Central memory CD8-positive, alpha-beta T cell (primary cell): Measurements from ENCODE around the gene DAND5.
"Not testable (repeated sequence)": the region's sequence is repeated elsewhere in the genome, so short reads cannot be mapped to it uniquely, and the experiment has no call there.

Source experiments
- ATAC-seq: fragments of 150-1000 bp; cut with Tn5 transposase; replicated peaks from 2 replicates; pipeline ENCODE4 v1.10.0; 2022; ENCODE audit warnings: mild to moderate bottlenecking, moderate FRiP score, moderate number of reproducible peaks; ENCODE audit not compliant: poor library complexity, severe bottlenecking; ENCODE audit errors: extremely low read depth
- DNase-seq, 2 donors: peaks; one replicate each; pipeline ENCODE4 v3.0.0; 2021; ENCODE audit warnings: low spot score in 2 of 2
- H3K27ac Mint-ChIP-seq: one replicate; pipeline ENCODE4 v1.8.0; 2022; ENCODE audit warnings: low read depth, mild to moderate bottlenecking, moderate library complexity, mixed read lengths
- H3K27me3 Mint-ChIP-seq: one replicate; pipeline ENCODE4 v1.8.0; 2022; ENCODE audit warnings: mixed read lengths
- H3K36me3 Mint-ChIP-seq: one replicate; pipeline ENCODE4 v1.8.0; 2022; ENCODE audit warnings: mild to moderate bottlenecking, moderate library complexity, mixed read lengths; ENCODE audit not compliant: insufficient read depth
- H3K4me1 Mint-ChIP-seq: one replicate; pipeline ENCODE4 v1.8.0; 2022; ENCODE audit warnings: mixed read lengths
- H3K4me3 Mint-ChIP-seq: one replicate; pipeline ENCODE4 v1.8.0; 2022; ENCODE audit warnings: mild to moderate bottlenecking, moderate library complexity, mixed read lengths
- H3K9me3 Mint-ChIP-seq: one replicate; pipeline ENCODE4 v1.8.0; 2022; ENCODE audit warnings: mixed read lengths

The DAND5 gene

GRCh38 chr19:12948612-12949362, 20.6 kb upstream of the DAND5 start:
- no peaks in the 10 kb centered on the region for H3K27me3 Mint-ChIP-seq
- no peak overlapping the region for H3K4me3 Mint-ChIP-seq
- no peak for DNase-seq
- no peak overlapping the region for H3K27ac Mint-ChIP-seq
- peaks cover 65% of the 10 kb centered on the region for H3K36me3 Mint-ChIP-seq
- ATAC-seq: no peak
- no peaks in the 10 kb centered on the region for H3K9me3 Mint-ChIP-seq
- peaks cover 26% of the 10 kb centered on the region for H3K4me1 Mint-ChIP-seq

DNA sequence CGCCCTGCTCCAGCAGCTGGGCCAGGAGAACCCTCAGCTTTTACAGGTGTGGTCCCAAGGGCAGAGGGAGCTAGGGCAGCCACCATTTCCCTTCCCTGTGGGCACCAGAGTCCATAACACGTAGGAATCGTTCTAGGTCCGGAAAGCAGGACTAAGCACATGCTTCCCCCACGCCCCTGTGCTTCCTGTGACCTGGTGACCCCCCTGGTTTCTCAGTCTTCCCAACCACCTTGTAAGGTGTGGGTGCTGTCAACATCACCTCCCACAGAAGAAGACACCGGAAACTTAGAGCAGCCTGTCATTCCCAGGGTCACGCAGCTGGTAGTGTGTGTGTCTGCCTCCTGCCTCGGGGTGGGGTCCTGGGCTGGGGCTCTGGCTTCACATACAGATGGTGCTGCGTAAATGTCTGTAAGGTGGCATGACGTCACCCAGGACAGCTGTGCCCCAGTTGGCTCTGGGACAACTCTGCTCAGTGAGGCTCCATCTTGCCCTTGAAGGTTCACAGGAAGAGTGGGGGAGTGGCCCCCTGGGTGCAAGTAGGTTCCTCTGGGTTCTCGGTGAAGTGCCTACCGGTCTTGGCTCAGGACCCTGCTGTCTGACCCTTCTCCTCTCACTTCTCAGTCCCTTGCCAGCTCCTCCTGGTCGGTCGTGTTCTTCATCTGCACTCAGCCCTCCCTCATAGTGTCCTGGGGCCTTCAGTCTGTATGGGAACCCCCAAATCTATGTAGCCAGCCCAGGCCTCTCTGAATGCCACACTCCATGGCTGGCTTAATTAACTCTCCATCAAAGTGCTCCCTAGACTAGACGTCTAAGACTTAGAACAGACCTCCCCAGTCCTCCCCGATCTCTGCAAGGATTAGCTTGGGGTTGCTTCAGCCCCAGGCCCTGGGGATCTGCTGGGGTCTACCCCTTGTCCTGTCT, 19.8 kb upstream of the DAND5 start:
- H3K27ac Mint-ChIP-seq: peak overlapping the region; percentile 74
- no peak for DNase-seq

GRCh38 chr19:12952050-12952449, 17.3 kb upstream of the DAND5 start:
- peaks cover 47% of the 10 kb centered on the region for H3K36me3 Mint-ChIP-seq
- peaks cover 32% of the 10 kb centered on the region for H3K4me1 Mint-ChIP-seq
- not testable (repeated sequence) for H3K27ac Mint-ChIP-seq, DNase-seq, ATAC-seq, H3K9me3 Mint-ChIP-seq, H3K4me3 Mint-ChIP-seq, H3K27me3 Mint-ChIP-seq

More for the DNA sequence above, 19.8 kb upstream of the DAND5 start:
- peaks cover 27% of the 10 kb centered on the region for H3K4me1 Mint-ChIP-seq
- ATAC-seq: no peak
- peaks cover 61% of the 10 kb centered on the region for H3K36me3 Mint-ChIP-seq
- H3K4me3 Mint-ChIP-seq: no peak overlapping the region
- H3K27me3 Mint-ChIP-seq: no peaks in the 10 kb centered on the region
- no peaks in the 10 kb centered on the region for H3K9me3 Mint-ChIP-seq

DNA sequence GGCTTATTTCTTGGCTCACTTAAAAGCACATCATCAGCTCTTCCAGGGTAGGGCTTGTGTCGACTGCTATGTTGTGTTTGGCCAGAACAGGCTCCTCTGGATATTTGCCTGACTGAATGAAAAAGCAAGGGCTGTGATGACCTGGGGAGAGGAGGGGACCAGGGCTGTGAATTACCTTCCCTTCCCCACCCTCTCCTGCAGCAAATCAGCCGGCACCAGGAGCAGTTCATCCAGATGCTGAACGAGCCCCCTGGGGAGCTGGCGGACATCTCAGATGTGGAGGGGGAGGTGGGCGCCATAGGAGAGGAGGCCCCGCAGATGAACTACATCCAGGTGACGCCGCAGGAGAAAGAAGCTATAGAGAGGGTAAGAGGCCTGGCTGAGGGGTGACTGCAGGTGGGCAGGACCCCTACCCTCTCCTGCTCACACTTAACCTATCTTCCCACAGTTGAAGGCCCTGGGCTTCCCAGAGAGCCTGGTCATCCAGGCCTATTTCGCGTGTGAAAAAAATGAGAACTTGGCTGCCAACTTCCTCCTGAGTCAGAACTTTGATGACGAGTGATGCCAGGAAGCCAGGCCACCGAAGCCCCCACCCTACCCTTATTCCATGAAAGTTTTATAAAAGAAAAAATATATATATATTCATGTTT, 16.8 kb upstream of the DAND5 start:
- no peaks in the 10 kb centered on the region for H3K27me3 Mint-ChIP-seq
- peaks cover 45% of the 10 kb centered on the region for H3K36me3 Mint-ChIP-seq
- ATAC-seq (no peak), DNase-seq (no peak)
- H3K9me3 Mint-ChIP-seq: no peaks in the 10 kb centered on the region
- H3K27ac Mint-ChIP-seq: no peak overlapping the region
- no peak overlapping the region for H3K4me3 Mint-ChIP-seq
- peaks cover 32% of the 10 kb centered on the region for H3K4me1 Mint-ChIP-seq

GRCh38 chr19:12953138-12953798, 16.1 kb upstream of the DAND5 start:
- ATAC-seq: no peak
- Mint-ChIP-seq H3K4me3 (no peak overlapping the region), H3K4me1 (peaks cover 32% of the 10 kb centered on the region), H3K9me3 (no peaks in the 10 kb centered on the region), H3K27ac (no peak overlapping the region), H3K36me3 (peaks cover 41% of the 10 kb centered on the region), H3K27me3 (no peaks in the 10 kb centered on the region)
- DNase-seq: no peak

DNA sequence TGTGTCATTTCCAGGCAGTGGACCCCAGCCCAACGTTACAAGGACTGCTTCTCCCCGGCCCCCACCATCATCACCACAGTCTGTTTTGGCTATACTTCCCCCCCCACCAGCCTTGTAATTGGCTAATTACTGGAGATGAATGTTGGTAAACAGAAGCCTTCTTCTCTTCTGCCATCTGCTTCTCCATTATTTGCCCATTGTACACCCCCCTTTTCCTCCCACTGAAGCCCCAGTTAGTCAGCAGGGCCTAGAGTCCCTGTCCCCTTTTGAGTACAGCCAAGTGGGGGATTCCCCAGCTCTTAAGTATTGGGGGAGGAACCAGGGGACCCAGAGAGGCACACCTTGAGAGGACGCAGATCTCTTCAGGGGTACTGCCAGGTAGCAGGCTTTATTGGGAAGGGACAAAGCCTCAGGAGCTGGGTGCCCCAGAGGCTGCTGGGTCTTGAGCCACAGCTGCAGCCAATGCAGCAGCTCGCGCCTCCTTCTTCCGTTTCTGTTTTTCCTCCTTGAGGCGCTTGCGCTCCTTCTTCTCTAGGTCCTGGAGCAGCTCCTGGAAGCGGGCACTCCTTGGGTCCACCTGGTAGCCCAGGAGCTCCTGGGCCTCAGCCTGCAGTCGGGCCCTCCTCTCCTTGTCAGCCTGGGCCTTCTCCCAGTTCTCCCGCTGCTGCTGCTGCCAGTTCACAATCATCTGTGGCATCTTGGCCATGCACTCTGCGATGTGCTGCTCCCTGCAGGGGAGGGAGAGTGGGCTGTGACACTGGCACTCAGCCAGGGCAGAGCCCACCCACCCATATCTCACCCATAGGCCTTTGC, 15.4 kb upstream of the DAND5 start:
- Mint-ChIP-seq H3K27ac (peak overlapping the region; percentile 83), H3K36me3 (peaks cover 40% of the 10 kb centered on the region), H3K9me3 (no peaks in the 10 kb centered on the region), H3K27me3 (no peaks in the 10 kb centered on the region), H3K4me3 (no peak overlapping the region), H3K4me1 (peaks cover 32% of the 10 kb centered on the region)
- no peak for DNase-seq
- ATAC-seq: no peak

GRCh38 chr19:12954612-12954962, 14.8 kb upstream of the DAND5 start:
- ATAC-seq (no peak), DNase-seq (no peak)
- no peaks in the 10 kb centered on the region for H3K9me3 Mint-ChIP-seq
- peaks cover 40% of the 10 kb centered on the region for H3K36me3 Mint-ChIP-seq
- peaks cover 32% of the 10 kb centered on the region for H3K4me1 Mint-ChIP-seq
- H3K27me3 Mint-ChIP-seq: no peaks in the 10 kb centered on the region
- peak overlapping the region; percentile 83 for H3K27ac Mint-ChIP-seq
- H3K4me3 Mint-ChIP-seq: no peak overlapping the region

DNA sequence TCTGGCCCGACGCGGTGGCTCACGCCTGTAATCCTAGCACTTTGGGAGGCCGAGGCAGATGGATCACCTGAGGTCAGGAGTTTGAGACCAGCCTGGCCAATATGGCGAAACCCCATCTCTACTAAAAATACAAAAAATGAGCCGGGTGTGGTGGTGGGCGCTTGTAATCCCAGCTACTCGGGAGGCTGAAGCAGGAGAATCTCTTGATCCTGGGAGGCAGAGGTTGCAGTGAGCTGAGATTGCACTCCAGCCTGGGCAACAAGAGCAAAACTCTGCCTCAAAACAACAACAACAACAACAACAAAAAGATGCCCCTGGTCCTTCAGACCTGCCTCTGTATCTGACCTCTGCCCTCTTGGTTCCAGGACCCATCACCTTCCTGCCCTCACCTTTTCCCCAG, 13.8 kb upstream of the DAND5 start:
- ATAC-seq, H3K9me3 Mint-ChIP-seq, DNase-seq, H3K27me3 Mint-ChIP-seq: not testable (repeated sequence)
- Mint-ChIP-seq H3K4me1 (peaks cover 25% of the 10 kb centered on the region), H3K27ac (peak overlapping the region; percentile 74), H3K36me3 (peaks cover 34% of the 10 kb centered on the region), H3K4me3 (peak overlapping the region; percentile 81)

DNA sequence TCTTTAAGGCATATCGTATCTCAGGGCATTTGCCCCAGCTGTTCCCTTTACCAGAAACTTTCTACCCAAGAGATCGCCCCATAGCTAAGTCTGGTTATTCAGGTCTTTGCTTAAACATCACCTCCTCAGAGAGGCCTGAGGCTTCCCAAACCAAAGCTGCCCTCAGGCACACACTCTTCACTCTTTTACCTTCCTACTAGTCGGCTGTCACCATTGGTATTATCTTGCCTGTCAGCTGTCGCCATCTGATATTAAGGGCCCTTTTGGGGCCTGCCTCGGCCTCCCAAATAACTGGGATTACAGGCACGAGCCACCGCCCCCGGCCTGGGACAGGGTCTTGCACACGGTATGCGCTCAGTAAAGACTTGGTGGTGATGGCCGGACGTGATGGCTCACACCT, 13.4 kb upstream of the DAND5 start:
- peaks cover 25% of the 10 kb centered on the region for H3K4me1 Mint-ChIP-seq
- H3K27me3 Mint-ChIP-seq: no peaks in the 10 kb centered on the region
- H3K27ac Mint-ChIP-seq: peak overlapping the region; percentile 74
- peaks cover 31% of the 10 kb centered on the region for H3K36me3 Mint-ChIP-seq
- H3K4me3 Mint-ChIP-seq: peak overlapping the region; percentile 81
- H3K9me3 Mint-ChIP-seq: no peaks in the 10 kb centered on the region
- DNase-seq (no peak), ATAC-seq (no peak)

DNA sequence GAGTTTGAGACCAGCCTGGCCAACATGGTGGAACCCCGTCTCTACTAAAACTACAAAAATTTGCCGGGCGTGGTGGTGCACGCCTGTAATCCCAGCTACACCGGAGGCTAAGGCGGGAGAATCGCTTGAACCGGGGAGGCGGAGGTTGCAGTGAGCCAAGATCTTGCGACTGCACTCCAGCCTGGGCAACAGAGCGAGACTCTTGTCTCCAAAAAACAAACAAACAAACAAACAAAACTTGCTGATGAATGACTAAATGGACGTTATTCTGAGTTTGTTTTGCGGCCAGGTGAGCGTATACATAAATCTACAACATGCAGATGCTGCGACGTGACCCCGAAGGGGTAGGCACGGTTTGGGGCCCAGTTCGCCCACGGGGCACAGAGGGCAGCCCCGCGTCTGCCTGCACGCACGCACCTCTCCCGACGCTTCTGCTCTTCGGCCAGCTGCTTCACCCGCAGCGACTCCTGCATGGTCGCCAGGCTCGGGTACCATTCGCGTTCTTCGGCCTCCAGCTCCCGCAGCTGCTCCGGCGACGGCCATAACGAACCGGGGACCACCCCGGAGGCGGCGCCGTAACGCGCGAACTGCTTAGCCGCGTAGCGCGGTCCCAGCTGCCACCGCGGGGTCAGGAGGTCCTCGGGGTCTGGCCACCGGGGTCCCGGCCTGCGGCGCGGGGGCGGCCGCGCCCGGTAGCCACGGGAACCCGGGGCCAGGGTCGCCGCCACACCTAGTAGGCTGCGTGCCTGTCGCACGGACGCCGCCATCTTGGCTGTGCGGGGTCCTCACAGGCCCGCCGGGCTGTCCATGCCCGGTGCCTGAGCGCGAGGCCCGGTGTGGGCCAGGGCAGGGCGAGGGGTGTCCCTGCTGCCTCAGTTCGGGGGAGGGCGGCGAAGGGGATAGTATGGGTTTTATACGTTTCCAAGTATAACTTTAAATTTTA, 12.7 kb upstream of the DAND5 start, which contains the start of gene GADD45GIP1:
TSS of gene GADD45GIP1 (minus strand) at position 778 of the 943 bp plus-strand sequence. CDS start at position 767, 11 bp downstream.
- ATAC-seq (peak; percentile 96), DNase-seq (peak; percentile 57 to 66)

More for the DNA sequence above, 12.7 kb upstream of the DAND5 start, which contains the start of gene GADD45GIP1:
- Mint-ChIP-seq H3K4me1 (peaks cover 25% of the 10 kb centered on the region), H3K9me3 (no peaks in the 10 kb centered on the region), H3K27ac (peak within 1 kb of the TSS; percentile 74), H3K27me3 (no peaks in the 10 kb centered on the region), H3K36me3 (peaks cover 26% of the 10 kb centered on the region), H3K4me3 (peak within 1 kb of the TSS; percentile 81)
